Skin epidermis (tissue), 12 donors: Measurements from ENCODE around the gene ALKBH7.
A peak's percentile ranks its signal among the peaks of the same experiment; 100 is the strongest.
"Not testable (repeated sequence)": the region's sequence is repeated elsewhere in the genome, so short reads cannot be mapped to it uniquely, and the experiment has no call there.

Experiments
- H3K27ac ChIP-seq, 21 experiments: fragments of 200-600 bp; sonication (generic) in 11 of 21; one replicate each; pipeline ENCODE4 v1.5.0; 2020; ENCODE audit warnings: mild to moderate bottlenecking in 3 of 21, inconsistent platforms in 2 of 21, moderate library complexity in 2 of 21
- H3K4me3 ChIP-seq, 7 experiments: fragments of 200-600 bp; sonication (generic) in 2 of 7; one replicate each; pipeline ENCODE4 v1.5.0; 2020; ENCODE audit warnings: inconsistent platforms in 2 of 7, mild to moderate bottlenecking in 2 of 7, moderate library complexity in 1 of 7

Gene ALKBH7

GRCh38 chr19:6393074-6393982 is 20.7 kb downstream of the ALKBH7 start, which contains the start of gene GTF2F1:
Gene GTF2F1 (minus strand): TSS chr19:6393164. CDS start chr19:6392995, 169 bp downstream.
- Histone ChIP-seq H3K27ac (peak within 1 kb of the TSS; percentile 84 to 97 (median 95)), H3K4me3 (peak within 1 kb of the TSS; percentile 57 to 90 (median 75))

- Histone ChIP-seq H3K27ac (peak overlapping the region; percentile 84 to 97 (median 95)), H3K4me3 (peak overlapping the region; percentile 57 to 90 (median 75))
Observed at GRCh38 chr19:6393983-6394412, 21.4 kb downstream of the ALKBH7 start.

GRCh38 chr19:6394831-6395230 is 22.2 kb downstream of the ALKBH7 start:
- H3K27ac ChIP-seq = no peak overlapping the region
- no peak overlapping the region for H3K4me3 ChIP-seq

GRCh38 chr19:6396305-6396704 is 23.7 kb downstream of the ALKBH7 start:
- H3K4me3 ChIP-seq = no peak overlapping the region
- no peak overlapping the region for H3K27ac ChIP-seq

GRCh38 chr19:6400062-6400944 is 27.7 kb downstream of the ALKBH7 start:
- not testable (repeated sequence) for H3K4me3 ChIP-seq, H3K27ac ChIP-seq

- Histone ChIP-seq H3K27ac (no peak overlapping the region), H3K4me3 (no peak overlapping the region)
Observed at GRCh38 chr19:6402058-6402457, 29.5 kb downstream of the ALKBH7 start.

- no peak overlapping the region for H3K27ac ChIP-seq
Observed at GRCh38 chr19:6402837-6403608, 30.4 kb downstream of the ALKBH7 start.

GRCh38 chr19:6406401-6406800 is 33.8 kb downstream of the ALKBH7 start:
- no peak overlapping the region for H3K27ac ChIP-seq
- H3K4me3 ChIP-seq = no peak overlapping the region

More at GRCh38 chr19:6402837-6403608, 30.4 kb downstream of the ALKBH7 start:
- no peak overlapping the region for H3K4me3 ChIP-seq

- Histone ChIP-seq H3K27ac (no peak overlapping the region), H3K4me3 (no peak overlapping the region)
Observed at GRCh38 chr19:6409346-6409745, 36.8 kb downstream of the ALKBH7 start.

- no peak overlapping the region for H3K27ac ChIP-seq
- no peak overlapping the region for H3K4me3 ChIP-seq
Observed at GRCh38 chr19:6412061-6412446, 39.5 kb downstream of the ALKBH7 start.

GRCh38 chr19:6412447-6413091 is 40.0 kb downstream of the ALKBH7 start:
- no peak overlapping the region for H3K27ac ChIP-seq
- no peak overlapping the region for H3K4me3 ChIP-seq

GRCh38 chr19:6413291-6413690 is 40.7 kb downstream of the ALKBH7 start:
- peak overlapping the region in 1 of 21 experiments; percentile 57 for H3K27ac ChIP-seq
- H3K4me3 ChIP-seq = no peak overlapping the region

- peak overlapping the region in 1 of 21 experiments; percentile 57 for H3K27ac ChIP-seq
- H3K4me3 ChIP-seq = no peak overlapping the region
Observed at GRCh38 chr19:6413721-6414643, 41.4 kb downstream of the ALKBH7 start.

- no peak overlapping the region for H3K27ac ChIP-seq
- H3K4me3 ChIP-seq = no peak overlapping the region
Observed at GRCh38 chr19:6414793-6415590, 42.4 kb downstream of the ALKBH7 start.

- no peak overlapping the region for H3K4me3 ChIP-seq
- H3K27ac ChIP-seq = no peak overlapping the region
Observed at GRCh38 chr19:6415591-6416190, 43.1 kb downstream of the ALKBH7 start.

GRCh38 chr19:6416658-6417405 is 44.2 kb downstream of the ALKBH7 start:
- Histone ChIP-seq H3K4me3 (no peak overlapping the region), H3K27ac (no peak overlapping the region)
